ENCODE data around the gene CKS1B. TPM values are rescaled to one million over a fixed set of nuclear protein-coding genes. Genes with fewer than 3 reads are reported as not detected.
"Not testable (repeated sequence)": the region's sequence is repeated elsewhere in the genome, so short reads cannot be mapped to it uniquely, and the experiment has no call there.

The CKS1B gene
- total RNA-seq, 1 experiment from 2014 or later: 312 TPM

- DNase-seq (ENCODE audit: low spot score): no peak
Observed at GRCh38 chr1:154964359-154964758, 10.1 kb upstream of the CKS1B start.

GRCh38 chr1:154966111-154966510, 8.4 kb upstream of the CKS1B start:
- no peak for DNase-seq (ENCODE audit: low spot score)

GRCh38 chr1:154967331-154967950, 7.0 kb upstream of the CKS1B start:
- DNase-seq (ENCODE audit: low spot score): no peak

DNA sequence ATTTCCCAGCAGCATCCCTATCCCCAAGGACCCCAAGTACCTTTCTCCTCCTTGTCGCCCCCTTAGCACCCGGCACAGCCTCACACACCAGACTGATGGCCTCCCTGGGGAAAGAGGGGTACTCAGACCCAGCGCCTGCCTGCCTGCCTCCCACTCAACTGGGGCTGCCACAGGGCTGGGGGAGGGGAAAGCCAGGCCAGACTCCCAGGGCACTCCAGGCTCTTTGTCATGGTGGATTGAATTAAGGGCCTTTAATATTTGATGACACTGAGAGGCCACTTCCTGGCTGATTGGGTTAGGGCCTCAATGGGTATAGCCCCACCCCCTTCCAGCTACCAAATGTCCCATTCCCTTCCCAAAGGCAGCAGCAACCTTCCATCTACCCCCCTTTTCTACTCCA, 5.8 kb upstream of the CKS1B start:
- DNase-seq (ENCODE audit: low spot score): no peak

DNA sequence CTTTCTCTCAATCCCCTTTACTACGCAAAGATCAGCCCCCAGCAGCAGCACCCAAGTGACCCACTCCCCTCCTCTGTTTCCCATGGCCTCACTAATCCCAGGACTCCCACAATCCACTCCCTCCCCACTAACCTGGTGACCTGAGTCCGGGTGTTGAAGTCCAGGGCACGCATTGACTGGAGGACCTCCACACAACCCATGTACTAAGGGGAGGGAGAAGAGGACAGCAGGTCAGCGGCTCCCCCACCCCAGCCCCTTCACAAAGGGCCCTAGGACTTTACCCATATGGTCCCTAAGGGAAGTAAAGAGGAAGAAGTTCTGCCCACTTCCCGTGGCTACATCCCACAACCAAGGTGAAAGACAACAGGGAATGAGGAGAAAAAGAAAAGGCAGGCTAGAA, 5.2 kb upstream of the CKS1B start:
- DNase-seq (ENCODE audit: low spot score): no peak

- no peak for DNase-seq (ENCODE audit: low spot score)
Observed at GRCh38 chr1:154969860-154970452, 4.5 kb upstream of the CKS1B start.

DNA sequence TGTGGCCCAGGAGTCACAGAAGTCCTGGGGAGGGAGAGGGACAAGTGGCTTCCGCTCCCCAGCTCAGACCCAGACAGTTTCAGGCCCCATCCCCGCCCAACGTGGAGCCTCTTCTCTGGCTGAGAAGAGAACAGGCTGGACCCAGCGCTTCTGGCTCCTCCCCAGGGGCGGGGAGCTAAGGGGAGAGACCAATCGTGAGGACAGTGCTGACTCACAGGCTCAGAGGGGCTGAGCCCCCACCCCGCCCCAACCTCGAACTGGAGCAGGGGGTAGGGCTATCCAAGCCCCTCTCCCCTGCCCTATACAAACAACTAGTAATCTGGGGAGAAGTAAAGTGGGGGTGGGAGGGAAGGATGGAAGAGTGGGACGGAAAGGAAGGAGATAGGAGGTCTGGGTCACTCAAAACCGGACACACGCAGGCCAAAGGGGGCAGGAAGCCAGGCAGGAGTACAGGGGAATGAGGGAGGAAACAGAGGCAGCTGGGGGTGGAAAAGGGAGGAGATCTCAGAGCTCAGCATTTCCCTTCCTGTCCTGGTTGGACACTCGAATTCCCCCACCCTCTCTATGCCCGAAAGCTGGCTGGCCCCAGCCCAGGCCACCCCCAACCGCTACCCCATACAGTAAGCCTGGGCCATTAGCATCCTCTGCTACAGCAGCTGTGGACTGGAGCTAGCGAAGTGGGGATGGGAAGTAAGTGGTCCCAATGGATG, 3.7 kb upstream of the CKS1B start, which contains the start of gene SHC1:
TSS of gene SHC1 (minus strand) at position 117 of the 710 bp plus-strand sequence. CDS start 221 bp downstream, outside the sequence.
- peak; percentile 99 for DNase-seq (ENCODE audit: low spot score)

GRCh38 chr1:154971341-154971998, 3.0 kb upstream of the CKS1B start:
- DNase-seq (ENCODE audit: low spot score): peak; percentile 73

GRCh38 chr1:154972213-154972516, 2.3 kb upstream of the CKS1B start:
- DNase-seq (ENCODE audit: low spot score): no peak

- DNase-seq (ENCODE audit: low spot score): peak; percentile 99
Observed at GRCh38 chr1:154972517-154973343, 1.8 kb upstream of the CKS1B start.

DNA sequence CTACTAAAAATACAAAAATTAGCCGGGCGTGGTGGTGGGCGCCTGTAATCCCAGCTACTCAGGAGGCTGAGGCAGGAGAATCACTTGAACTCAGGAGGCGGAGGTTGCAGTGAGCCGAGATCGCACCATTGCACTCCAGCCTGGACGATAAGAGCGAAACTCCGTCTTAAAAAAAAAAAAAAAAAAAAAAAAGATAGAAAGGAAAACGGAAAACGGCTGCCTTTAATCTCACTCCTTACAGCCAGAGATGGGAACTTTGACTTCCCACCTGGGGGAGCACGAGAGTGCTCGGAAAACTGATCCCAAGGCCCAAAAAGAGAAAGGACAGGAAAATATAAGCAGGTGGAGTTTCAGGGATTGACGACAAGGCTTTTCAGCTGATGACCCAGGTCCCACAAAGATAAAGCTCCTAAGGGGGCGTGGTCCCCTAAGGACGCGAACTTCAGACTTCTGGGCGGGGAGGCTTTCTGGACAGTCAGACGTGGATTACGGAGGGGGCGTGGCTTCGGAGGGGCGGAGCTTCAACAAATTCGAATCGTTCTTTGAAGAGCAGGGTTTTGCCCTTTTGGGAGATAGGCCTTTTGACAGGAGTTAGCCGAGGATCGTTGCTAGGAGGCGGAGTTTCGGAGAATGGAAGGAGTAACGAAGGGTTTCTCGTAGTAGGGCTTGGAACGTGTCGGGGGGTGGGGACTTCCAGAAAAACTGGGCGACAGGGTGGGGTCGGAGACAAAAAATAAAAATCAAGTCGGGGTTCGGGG, 958 bp upstream of the CKS1B start:
- peak; percentile 100 for DNase-seq (ENCODE audit: low spot score)

DNA sequence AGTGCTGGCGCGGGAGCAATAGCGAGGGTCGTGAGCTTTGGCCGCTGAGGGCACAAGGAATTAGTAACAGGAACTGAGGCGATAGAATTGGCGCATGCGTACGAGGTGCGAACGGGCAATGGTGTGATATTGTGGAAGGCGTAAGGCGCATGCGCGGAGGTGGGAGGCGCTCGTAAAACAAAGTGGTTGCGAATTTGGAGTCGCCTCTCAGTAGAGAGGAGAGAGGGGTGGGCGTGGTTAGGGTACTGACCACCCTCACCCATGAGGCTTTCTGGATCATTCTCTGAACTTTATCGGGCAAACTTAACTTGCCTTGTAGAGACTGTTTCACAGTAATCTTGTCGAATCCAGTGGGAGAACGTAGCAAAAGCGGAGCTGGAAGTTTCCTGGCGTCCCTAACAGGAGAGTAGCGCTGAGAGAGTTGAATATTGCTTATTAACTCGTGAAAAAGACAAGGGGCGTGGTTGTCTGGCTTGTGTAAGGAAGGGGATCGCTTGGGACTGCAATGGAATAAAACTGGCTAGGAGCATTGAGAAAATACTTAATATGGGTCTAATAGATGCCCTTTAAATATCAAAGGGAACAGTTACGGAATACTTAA, 427 bp downstream of the CKS1B start:
- peak; percentile 98 for DNase-seq (ENCODE audit: low spot score)

DNA sequence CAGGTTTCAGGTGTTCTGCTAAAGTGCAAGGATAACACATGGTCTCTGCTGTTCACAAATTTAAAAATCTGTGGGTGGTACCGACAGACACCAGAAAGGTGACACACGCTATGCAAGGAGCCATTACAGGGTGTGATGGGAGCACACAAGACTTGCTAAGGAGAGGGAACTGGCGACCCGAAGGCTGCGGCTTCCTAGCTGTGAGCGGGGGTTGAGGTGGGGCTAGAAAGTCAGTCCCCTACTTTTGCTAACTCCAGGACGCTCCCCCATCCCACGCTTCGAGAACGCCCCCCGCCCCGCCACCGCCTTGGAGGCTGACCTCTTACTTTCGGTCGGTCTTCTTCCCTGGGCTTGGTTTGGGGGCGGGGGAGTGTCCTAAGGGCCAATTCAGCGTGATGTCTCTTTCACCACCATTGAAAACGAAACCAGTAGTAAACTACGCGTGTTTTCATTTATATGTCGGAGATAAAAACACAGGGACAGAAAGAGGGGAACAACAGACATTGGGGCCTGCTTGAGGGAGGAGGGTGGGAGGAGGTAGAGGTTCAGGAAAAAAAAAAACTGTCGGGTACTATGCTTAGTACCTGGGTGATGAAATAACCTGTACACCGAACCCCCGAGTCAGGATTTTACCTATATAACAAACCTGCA, 1.1 kb downstream of the CKS1B start:
- peak; percentile 63 for DNase-seq (ENCODE audit: low spot score)

DNA sequence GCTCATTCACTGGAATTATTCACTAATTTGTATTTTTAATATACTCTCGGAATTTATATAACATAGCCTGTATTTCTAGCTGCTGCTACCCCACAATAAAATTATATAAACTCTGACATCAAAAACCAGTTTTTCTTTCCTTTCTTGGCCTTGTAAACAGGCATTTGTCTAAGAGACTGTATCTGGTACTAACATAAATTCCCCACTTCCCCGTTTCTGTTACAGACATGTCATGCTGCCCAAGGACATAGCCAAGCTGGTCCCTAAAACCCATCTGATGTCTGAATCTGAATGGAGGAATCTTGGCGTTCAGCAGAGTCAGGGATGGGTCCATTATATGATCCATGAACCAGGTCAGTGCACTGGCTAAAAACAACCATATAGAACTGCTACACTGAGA, 3.3 kb downstream of the CKS1B start:
- not testable (repeated sequence) for DNase-seq (ENCODE audit: low spot score)

GRCh38 chr1:154978360-154978759, 3.9 kb downstream of the CKS1B start:
- no peak for DNase-seq (ENCODE audit: low spot score)

DNA sequence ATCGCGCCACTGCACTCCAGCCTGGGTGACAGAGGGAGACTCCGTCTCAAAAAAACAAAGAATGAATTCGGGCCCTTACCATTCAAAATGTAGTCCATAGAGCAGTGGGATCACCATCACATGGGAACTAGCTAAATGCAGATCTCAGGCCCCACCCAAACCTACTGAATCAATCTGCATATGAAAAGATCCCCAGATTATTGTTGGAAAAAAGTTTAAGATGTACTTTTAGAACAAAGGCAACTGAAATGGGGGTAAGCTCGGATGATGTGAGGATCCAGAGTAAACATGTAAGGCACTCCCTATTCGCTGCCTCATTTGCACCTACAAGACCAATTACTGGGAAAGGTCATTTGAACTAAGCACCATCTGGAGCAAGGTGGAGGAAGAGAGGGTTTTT, 7.9 kb downstream of the CKS1B start:
- DNase-seq (ENCODE audit: low spot score): no peak

- peak; percentile 100 for DNase-seq (ENCODE audit: low spot score)
Observed at GRCh38 chr1:154982897-154983648, 8.6 kb downstream of the CKS1B start, which contains the start of gene FLAD1. TSS of gene FLAD1 (plus strand) at chr1:154983344. CDS start at chr1:154983695, 351 bp downstream.

DNA sequence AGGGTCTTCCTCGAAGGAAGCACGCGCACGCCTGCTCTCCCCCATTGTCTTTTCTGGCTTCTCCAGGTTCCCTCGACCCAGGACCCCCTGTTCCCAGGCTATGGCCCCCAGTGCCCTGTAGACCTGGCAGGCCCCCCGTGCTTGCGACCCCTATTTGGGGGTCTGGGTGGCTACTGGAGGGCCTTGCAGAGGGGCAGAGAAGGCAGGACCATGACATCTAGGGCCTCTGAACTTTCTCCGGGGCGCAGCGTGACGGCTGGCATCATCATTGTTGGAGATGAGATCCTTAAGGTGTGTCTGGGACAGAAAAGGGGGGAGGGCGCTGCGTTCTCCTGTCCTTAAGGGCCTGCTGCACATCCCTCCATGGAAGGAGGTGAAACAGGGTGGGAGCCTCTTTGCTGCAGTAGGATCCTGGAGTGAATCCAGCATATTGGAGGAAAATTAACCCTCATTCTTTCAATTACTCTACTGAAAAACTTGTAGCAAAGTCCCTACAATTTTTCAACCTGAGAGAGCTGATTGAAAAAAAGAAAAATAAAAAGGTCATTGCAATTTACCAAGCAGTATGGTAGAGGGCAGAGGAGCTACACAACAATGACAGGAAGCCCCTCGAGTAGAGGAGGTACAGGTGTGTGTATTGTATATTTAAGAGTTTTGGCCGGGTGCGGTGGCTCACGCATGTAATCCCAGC, 9.4 kb downstream of the CKS1B start:
- DNase-seq (ENCODE audit: low spot score): no peak

- DNase-seq (ENCODE audit: low spot score): not testable (repeated sequence)
Observed at GRCh38 chr1:154986736-154987135, 12.3 kb downstream of the CKS1B start.
